Caco-2 (cell line): Measurements from ENCODE around the gene BCL7C. TPM values are rescaled to one million over a fixed set of nuclear protein-coding genes. Genes with fewer than 3 reads are reported as not detected.
A peak's percentile ranks its signal among the peaks of the same experiment; 100 is the strongest.

Experiments
- BruUV-seq: library from RNA; stranded (reverse); fragments of 400-500 nt; replicated peaks from 2 replicates; lab custom pipeline; 2021; lab: Mats Ljungman, UMichigan
- CTCF ChIA-PET: fragments of 300-600 bp; sonication (Branson Sonifier 250); formaldehyde crosslinking; loops from one replicate; lab custom pipeline; 2022; ENCODE audit warnings: antibody characterized with exemption; lab: Charles Lee
- POLR2A ChIA-PET: fragments of 300-600 bp; sonication (Branson Sonifier 250); formaldehyde crosslinking; loops from one replicate; lab custom pipeline; 2022; ENCODE audit warnings: antibody characterized with exemption; lab: Charles Lee
- DNase-seq, 2 experiments: peaks; one replicate each; pipeline versions ENCODE4 v3.0.0 to v3.0.0-alpha.2; 2020 to 2022
- H3K27me3 ChIP-seq: replicated peaks from 2 replicates; pipeline ENCODE4 v1.6.0; 2011; ENCODE audit warnings: low read length; ENCODE audit not compliant: control insufficient read depth, insufficient read depth
- H3K36me3 ChIP-seq: 2 replicates; pipeline ENCODE4 v1.5.1; 2011; ENCODE audit warnings: low read length; ENCODE audit not compliant: control insufficient read depth, insufficient read depth
- H3K4me1 ChIP-seq: fragments of 250-450 bp; sonication (Bioruptor Pico); 2 replicates; pipeline ENCODE4 v1.5.1; 2020; ENCODE audit warnings: mild to moderate bottlenecking
- H3K4me3 ChIP-seq: 2 replicates; pipeline ENCODE4 v1.5.1; 2011; ENCODE audit warnings: low read depth, mild to moderate bottlenecking, control low read depth, low read length
- H3K9me3 ChIP-seq: fragments of 250-450 bp; sonication (Bioruptor Pico); 2 replicates; pipeline ENCODE4 v1.5.1; 2020; ENCODE audit warnings: mild to moderate bottlenecking, moderate library complexity
- H3K27ac Mint-ChIP-seq: one replicate; pipeline ENCODE4 v1.8.0; 2022; ENCODE audit warnings: mixed read lengths; ENCODE audit not compliant: unreplicated experiment
- H3K27me3 Mint-ChIP-seq: one replicate; pipeline ENCODE4 v1.8.0; 2022; ENCODE audit warnings: mixed read lengths; ENCODE audit not compliant: insufficient read depth, unreplicated experiment
- H3K36me3 Mint-ChIP-seq: one replicate; pipeline ENCODE4 v1.8.0; 2022; ENCODE audit warnings: mild to moderate bottlenecking, mixed read lengths; ENCODE audit not compliant: insufficient read depth, unreplicated experiment
- H3K4me1 Mint-ChIP-seq: one replicate; pipeline ENCODE4 v1.8.0; 2022; ENCODE audit warnings: low read depth, mixed read lengths; ENCODE audit not compliant: unreplicated experiment
- H3K4me3 Mint-ChIP-seq: one replicate; pipeline ENCODE4 v1.8.0; 2022; ENCODE audit warnings: mild to moderate bottlenecking, moderate library complexity, mixed read lengths; ENCODE audit not compliant: unreplicated experiment
- H3K9me3 Mint-ChIP-seq: one replicate; pipeline ENCODE4 v1.8.0; 2022; ENCODE audit warnings: mixed read lengths; ENCODE audit not compliant: unreplicated experiment
- intact Hi-C: fragments of 100-400 bp; cut with micrococcal nuclease; formaldehyde crosslinking; loops from one replicate; pipeline ENCODE4 v1.10.0; 2022; ENCODE audit not compliant: unreplicated experiment
- total RNA-seq: library from RNA; stranded (reverse); gene quantifications from 2 replicates; pipeline ENCODE4 v1.2.3, GENCODE V29; 2022
- TF ChIP-seq, protein P1 (sequence below), 2 experiments: fragments of 200-600 bp in 1 of 2; IDR thresholded peaks; 1 replicate in 1 of 2; 2 replicates in 1 of 2; pipeline versions ENCODE4 v1.5.1 to v1.8.0; 2011 to 2022; ENCODE audit warnings: antibody characterized with exemption in 1 of 2, control low read depth in 1 of 2, inconsistent platforms in 1 of 2, low read depth in 1 of 2, low read length in 1 of 2, mild to moderate bottlenecking in 1 of 2, moderate library complexity in 1 of 2; ENCODE audit not compliant: insufficient read depth in 1 of 2, severe bottlenecking in 1 of 2, unreplicated experiment in 1 of 2

BCL7C gene
- total RNA-seq, 1 experiment from 2014 or later = 17.7 TPM

DNA sequence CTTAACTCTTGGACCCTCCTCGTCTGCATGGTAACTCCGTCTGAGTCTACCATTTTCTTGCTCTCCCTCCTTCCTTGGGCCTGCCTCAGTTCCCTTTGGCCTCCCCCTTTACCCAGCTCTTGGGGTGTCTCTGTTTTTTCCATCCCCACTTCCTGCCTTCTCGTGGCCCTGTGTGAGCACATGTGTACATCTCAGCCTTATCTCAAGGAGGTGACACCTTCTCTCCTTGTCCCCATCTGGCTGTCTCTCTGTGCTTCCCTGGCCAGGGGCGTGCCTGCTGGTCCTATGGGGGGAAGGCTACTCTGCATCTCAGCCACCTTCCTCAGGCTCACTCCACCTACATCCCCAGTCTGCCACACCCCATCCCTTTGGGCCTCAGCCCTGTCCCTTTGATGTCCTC is 9.1 kb upstream of the BCL7C start:
- no TSS peak for BruUV-seq
- ChIA-PET POLR2A (no interaction called here), CTCF (interaction anchor here (1.9 kb wide), 1 partner anchor 59 kb away, joined by 12 read pairs; no protein-coding TSS in a partner anchor)
- Mint-ChIP-seq H3K27ac (peak overlapping the region; percentile 6), H3K4me3 (peak overlapping the region; percentile 79), H3K36me3 (no peaks in the 10 kb centered on the region), H3K4me1 (peaks cover 9% of the 10 kb centered on the region), H3K27me3 (no peaks in the 10 kb centered on the region), H3K9me3 (no peaks in the 10 kb centered on the region)
- no peaks in the 10 kb centered on the region for H3K27me3 ChIP-seq
- H3K9me3 ChIP-seq = no peaks in the 10 kb centered on the region
- H3K4me3 ChIP-seq = no peak overlapping the region
- H3K4me1 ChIP-seq = no peaks in the 10 kb centered on the region
- H3K36me3 ChIP-seq = no peaks in the 10 kb centered on the region
- TF ChIP-seq, protein P1, sequence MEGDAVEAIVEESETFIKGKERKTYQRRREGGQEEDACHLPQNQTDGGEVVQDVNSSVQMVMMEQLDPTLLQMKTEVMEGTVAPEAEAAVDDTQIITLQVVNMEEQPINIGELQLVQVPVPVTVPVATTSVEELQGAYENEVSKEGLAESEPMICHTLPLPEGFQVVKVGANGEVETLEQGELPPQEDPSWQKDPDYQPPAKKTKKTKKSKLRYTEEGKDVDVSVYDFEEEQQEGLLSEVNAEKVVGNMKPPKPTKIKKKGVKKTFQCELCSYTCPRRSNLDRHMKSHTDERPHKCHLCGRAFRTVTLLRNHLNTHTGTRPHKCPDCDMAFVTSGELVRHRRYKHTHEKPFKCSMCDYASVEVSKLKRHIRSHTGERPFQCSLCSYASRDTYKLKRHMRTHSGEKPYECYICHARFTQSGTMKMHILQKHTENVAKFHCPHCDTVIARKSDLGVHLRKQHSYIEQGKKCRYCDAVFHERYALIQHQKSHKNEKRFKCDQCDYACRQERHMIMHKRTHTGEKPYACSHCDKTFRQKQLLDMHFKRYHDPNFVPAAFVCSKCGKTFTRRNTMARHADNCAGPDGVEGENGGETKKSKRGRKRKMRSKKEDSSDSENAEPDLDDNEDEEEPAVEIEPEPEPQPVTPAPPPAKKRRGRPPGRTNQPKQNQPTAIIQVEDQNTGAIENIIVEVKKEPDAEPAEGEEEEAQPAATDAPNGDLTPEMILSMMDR (IDR thresholded peaks at IDR 0.05; ENCODE audit: insufficient read depth in 1 of 2, low read depth in 1 of 2, low read length in 1 of 2, severe bottlenecking in 1 of 2, unreplicated experiment in 1 of 2) = no peak
- DNase-seq = no peak
- intact Hi-C loops = no loop called here

DNA sequence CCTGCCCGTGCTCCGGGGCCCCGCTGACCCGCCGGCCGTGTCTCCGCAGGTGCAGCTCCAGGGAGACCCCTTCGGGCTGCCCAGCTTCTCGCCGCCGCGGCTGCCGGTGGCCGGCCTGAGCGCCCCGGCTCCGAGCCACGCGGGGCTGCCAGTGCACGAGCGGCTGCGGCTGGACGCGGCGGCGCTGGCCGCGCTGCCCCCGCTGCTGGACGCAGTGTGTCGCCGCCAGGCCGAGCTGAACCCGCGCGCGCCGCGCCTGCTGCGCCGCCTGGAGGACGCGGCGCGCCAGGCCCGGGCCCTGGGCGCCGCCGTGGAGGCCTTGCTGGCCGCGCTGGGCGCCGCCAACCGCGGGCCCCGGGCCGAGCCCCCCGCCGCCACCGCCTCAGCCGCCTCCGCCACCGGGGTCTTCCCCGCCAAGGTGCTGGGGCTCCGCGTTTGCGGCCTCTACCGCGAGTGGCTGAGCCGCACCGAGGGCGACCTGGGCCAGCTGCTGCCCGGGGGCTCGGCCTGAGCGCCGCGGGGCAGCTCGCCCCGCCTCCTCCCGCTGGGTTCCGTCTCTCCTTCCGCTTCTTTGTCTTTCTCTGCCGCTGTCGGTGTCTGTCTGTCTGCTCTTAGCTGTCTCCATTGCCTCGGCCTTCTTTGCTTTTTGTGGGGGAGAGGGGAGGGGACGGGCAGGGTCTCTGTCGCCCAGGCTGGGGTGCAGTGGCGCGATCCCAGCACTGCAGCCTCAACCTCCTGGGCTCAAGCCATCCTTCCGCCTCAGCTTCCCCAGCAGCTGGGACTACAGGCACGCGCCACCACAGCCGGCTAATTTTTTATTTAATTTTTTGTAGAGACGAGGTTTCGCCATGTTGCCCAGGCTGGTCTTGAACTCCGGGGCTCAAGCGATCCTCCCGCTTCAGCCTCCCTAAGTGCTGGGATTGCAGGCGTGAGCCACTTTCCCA is 8.4 kb upstream of the BCL7C start:
- CTCF ChIA-PET = interaction anchor here (1.6 to 1.9 kb wide), 2 partner anchors 58 to 162 kb away, joined by 3 to 12 read pairs; a partner anchor contains a TSS
- Mint-ChIP-seq H3K9me3 (no peaks in the 10 kb centered on the region), H3K4me3 (peak overlapping the region; percentile 79), H3K4me1 (peaks cover 9% of the 10 kb centered on the region), H3K27me3 (no peaks in the 10 kb centered on the region), H3K27ac (peak overlapping the region; percentile 6), H3K36me3 (no peaks in the 10 kb centered on the region)
- DNase-seq = peak in 1 of 2 experiments; percentile 66
- H3K4me3 ChIP-seq = peak overlapping the region; percentile 38
- TF ChIP-seq, protein P1 (IDR thresholded peaks at IDR 0.05; ENCODE audit: insufficient read depth in 1 of 2, low read depth in 1 of 2, low read length in 1 of 2, severe bottlenecking in 1 of 2, unreplicated experiment in 1 of 2) = no peak
- H3K36me3 ChIP-seq = no peaks in the 10 kb centered on the region
- no TSS peak for BruUV-seq
- no peaks in the 10 kb centered on the region for H3K4me1 ChIP-seq
- intact Hi-C loops = no loop called here
- POLR2A ChIA-PET = no interaction called here
- H3K27me3 ChIP-seq = no peaks in the 10 kb centered on the region
- no peaks in the 10 kb centered on the region for H3K9me3 ChIP-seq

- ChIA-PET POLR2A (no interaction called here), CTCF (interaction anchor here (1.6 to 1.9 kb wide), 2 partner anchors 57 to 161 kb away, joined by 3 to 12 read pairs; a partner anchor contains a TSS)
- Histone ChIP-seq H3K4me3 (peak overlapping the region; percentile 28), H3K4me1 (peaks cover 4% of the 10 kb centered on the region), H3K9me3 (no peaks in the 10 kb centered on the region), H3K36me3 (no peaks in the 10 kb centered on the region), H3K27me3 (no peaks in the 10 kb centered on the region)
- Mint-ChIP-seq H3K27ac (no peak overlapping the region), H3K9me3 (no peaks in the 10 kb centered on the region), H3K4me3 (peak overlapping the region; percentile 24), H3K4me1 (peaks cover 9% of the 10 kb centered on the region), H3K27me3 (no peaks in the 10 kb centered on the region), H3K36me3 (peaks cover 6% of the 10 kb centered on the region)
- intact Hi-C loops = no loop called here
- TF ChIP-seq, protein P1 (IDR thresholded peaks at IDR 0.05; ENCODE audit: insufficient read depth in 1 of 2, low read depth in 1 of 2, low read length in 1 of 2, severe bottlenecking in 1 of 2, unreplicated experiment in 1 of 2) = no peak
- BruUV-seq = no TSS peak
- DNase-seq = no peak
Measured at GRCh38 chr16:30901201-30902028, 7.5 kb upstream of the BCL7C start.
